Fibroblast of villous mesenchyme (primary cell): ENCODE data around the gene ADRA2C. TPM values are rescaled to one million over a fixed set of nuclear protein-coding genes. Genes with fewer than 3 reads are reported as not detected.

Experiments
- DNase-seq: peaks from one replicate; pipeline ENCODE4 v3.0.0-alpha.2; 2010; ENCODE audit warnings: low read depth
- H3K4me3 ChIP-seq: 2 replicates; pipeline ENCODE4 v1.5.1; 2011; ENCODE audit warnings: low read depth, mild to moderate bottlenecking, low read length
- total RNA-seq: library from RNA; depleted of rRNA; stranded (reverse); fragments of >200 nt; gene quantifications from 2 replicates; pipeline ENCODE4 v1.2.3, GENCODE V29; 2012
- TF ChIP-seq, protein P1 (sequence below): IDR thresholded peaks from 2 replicates; pipeline ENCODE4 v1.5.1; 2012; ENCODE audit warnings: low read depth, mild to moderate bottlenecking, low read length; ENCODE audit not compliant: insufficient read depth

ADRA2C gene
- total RNA-seq, 1 donor: 2.2 TPM

DNA sequence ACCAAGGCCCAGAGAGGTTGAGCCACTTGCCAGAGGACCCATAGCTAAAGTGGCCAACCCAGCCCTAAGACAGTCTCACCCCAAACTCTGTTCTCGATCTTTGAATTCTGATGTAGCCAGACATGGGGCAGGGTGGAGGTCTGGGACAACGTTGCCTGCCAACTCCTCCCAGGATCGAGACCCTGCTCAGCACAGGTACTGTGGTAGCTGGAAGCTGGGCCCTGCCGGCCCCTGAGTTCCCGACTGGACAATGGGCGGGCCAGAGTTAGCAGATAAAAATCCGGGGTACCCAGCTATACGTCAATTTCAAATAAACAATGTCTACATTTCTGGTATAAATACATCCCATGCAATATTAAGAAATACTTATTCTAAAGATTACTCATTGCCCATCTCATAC is 35.3 kb downstream of the ADRA2C start:
- TF ChIP-seq, protein P1, sequence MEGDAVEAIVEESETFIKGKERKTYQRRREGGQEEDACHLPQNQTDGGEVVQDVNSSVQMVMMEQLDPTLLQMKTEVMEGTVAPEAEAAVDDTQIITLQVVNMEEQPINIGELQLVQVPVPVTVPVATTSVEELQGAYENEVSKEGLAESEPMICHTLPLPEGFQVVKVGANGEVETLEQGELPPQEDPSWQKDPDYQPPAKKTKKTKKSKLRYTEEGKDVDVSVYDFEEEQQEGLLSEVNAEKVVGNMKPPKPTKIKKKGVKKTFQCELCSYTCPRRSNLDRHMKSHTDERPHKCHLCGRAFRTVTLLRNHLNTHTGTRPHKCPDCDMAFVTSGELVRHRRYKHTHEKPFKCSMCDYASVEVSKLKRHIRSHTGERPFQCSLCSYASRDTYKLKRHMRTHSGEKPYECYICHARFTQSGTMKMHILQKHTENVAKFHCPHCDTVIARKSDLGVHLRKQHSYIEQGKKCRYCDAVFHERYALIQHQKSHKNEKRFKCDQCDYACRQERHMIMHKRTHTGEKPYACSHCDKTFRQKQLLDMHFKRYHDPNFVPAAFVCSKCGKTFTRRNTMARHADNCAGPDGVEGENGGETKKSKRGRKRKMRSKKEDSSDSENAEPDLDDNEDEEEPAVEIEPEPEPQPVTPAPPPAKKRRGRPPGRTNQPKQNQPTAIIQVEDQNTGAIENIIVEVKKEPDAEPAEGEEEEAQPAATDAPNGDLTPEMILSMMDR: no peak
- no peak for DNase-seq
- no peak overlapping the region for H3K4me3 ChIP-seq

- TF ChIP-seq, protein P1: no peak
- no peak for DNase-seq
- H3K4me3 ChIP-seq: no peak overlapping the region
Observed at GRCh38 chr4:3801931-3802550, 35.9 kb downstream of the ADRA2C start.

DNA sequence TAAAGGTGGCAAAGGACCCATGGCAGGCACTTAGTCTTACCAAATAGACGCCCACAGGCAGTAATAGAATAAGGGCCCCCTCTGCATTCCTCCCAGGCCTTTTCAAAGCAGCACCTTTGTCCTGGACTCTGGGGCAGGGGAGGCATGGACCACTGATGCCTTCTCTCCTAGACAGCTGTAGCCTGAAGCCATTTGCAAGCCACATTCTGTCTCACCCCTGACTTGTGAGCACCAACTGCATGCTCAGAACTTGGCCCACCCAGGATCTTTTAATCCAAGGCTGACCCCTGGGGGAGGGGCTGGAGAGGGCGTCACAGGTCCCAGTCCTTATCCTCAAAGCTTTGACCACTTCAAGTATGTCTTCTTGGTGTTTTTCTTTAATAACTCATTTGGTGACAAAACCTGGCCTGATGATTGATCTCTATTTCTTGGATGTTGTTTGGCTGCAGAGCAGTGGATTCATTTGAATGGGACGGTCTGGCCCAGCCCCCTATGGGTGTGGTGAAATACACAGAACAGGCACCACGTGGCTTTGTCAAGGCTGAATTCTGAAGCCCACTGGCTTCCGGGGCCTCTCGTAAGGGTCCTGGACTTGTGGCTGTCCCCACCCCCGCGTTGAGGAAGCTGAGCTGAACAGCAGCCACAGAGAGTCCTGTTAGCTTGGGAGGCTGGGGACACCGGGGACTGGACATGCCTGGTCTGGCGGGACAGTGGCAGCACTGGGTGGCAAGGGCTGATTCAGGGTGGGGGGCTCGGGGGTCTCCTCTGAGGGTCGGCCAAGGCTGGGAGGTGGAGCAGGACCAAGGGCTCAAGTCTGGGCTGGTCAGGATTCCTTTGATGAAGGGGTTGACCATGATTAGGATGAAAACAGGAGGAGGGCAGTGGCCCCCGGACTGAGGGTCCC is 36.6 kb downstream of the ADRA2C start:
- no peak for DNase-seq
- H3K4me3 ChIP-seq: no peak overlapping the region

DNA sequence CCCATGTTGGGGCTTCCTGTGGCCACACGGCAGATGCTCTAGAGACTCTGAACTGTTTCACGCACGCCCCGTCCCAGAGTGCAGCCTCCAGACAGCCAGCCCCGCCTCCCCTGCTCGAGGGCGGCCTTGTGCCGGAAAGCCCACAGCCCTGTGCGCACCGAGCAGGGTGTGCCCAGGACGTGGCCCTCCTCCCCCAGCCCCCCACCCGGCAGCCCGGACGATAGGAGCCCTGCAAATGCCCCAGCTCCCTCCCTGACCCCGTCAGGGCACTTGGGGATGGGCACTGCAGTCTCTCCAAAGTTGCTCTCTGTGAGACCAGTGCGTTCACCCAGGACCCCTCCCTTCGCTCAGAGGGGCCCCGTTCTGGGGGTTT is 37.3 kb downstream of the ADRA2C start:
- TF ChIP-seq, protein P1: no peak
- H3K4me3 ChIP-seq: no peak overlapping the region
- DNase-seq: no peak

More for the DNA sequence above, 36.6 kb downstream of the ADRA2C start:
- TF ChIP-seq, protein P1: no peak

DNA sequence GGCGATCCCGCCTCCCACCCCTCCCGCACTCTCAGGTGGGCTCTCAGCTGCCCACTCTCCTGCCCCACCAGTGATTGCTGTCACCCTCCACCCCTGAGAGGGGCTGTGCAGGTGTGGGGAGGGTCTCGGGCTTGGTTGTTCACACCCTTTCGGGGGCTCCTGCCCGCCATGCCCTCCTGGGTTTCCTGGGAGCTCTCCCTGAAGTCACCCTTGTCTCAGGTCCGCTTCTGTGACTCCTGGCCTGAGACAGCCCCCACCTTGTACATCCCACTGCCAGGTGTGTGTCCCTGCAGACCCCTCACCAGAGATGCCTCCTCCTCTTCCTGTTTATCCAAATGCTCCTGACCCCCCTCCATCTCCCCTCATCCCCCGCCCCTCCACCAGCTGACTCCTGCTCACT is 37.8 kb downstream of the ADRA2C start:
- TF ChIP-seq, protein P1: no peak
- H3K4me3 ChIP-seq: no peak overlapping the region
- no peak for DNase-seq

- H3K4me3 ChIP-seq: no peak overlapping the region
- no peak for DNase-seq
- TF ChIP-seq, protein P1: no peak
Observed at GRCh38 chr4:3805026-3805425, 38.8 kb downstream of the ADRA2C start.
